Measurements from ENCODE around the gene RSPH10B2. TPM values are rescaled to one million over a fixed set of nuclear protein-coding genes. Genes with fewer than 3 reads are reported as not detected.
"Not testable (repeated sequence)": the region's sequence is repeated elsewhere in the genome, so short reads cannot be mapped to it uniquely, and the experiment has no call there.

The RSPH10B2 gene
- total RNA-seq, 1 donor from 2014 or later, result 0.28 TPM

DNA sequence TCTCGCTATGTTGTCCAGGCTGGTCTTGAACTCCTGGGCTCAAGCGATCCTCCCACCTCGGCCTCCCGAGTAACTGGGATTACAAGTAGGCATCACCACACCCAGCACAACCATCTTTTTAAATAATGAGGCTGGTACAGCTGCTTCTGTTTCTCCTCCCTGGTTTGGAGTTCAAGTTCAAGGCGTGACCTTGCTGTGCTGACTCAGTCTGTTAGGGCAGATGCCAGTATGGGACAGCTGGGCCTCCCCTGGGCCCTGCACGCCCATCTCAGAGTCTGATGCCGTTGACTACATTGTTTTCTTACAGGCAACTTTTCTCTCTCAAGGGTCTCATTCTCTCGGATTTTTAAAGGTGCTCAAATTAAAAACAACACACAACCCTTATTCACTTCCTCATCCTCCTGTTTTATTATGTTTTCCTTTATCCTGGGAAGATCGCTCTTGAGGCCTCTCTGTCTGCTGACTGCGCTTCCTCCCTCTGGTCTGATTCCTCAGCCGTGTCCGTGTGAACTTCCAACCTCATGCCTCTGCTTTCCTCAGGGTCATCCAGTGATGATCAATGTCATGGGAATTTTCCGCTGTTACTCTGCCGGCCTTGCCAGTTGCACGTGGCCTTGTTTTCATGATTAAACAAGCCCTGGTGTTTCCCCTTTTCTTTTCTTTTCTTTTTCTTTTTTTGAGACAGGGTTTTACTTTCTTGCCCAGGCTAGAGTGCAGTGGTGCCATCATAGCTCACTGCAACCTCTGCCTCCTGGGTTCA lies 38.4 kb downstream of the RSPH10B2 start:
- ATAC-seq, result peak; percentile 71

DNA sequence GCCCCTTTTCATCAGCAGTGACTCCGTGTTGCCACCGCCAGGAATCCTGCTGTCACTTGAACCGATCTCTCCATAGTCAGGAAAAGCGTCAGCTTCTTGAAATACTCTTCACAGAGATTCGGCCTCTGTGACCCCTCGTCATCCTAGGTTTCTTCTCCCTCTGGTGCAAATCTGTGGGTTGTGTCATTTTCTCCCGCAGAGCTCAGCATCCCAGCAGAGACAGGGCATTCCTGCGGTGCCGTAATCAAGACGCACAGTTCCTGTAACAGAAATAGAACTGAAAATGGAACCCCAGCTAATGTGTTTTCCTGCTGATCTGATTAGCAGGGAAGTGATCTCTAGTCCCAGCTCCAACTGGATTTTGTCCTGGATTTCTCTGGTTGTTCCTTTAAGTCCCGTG lies 40.4 kb downstream of the RSPH10B2 start:
- ATAC-seq, result not testable (repeated sequence)

DNA sequence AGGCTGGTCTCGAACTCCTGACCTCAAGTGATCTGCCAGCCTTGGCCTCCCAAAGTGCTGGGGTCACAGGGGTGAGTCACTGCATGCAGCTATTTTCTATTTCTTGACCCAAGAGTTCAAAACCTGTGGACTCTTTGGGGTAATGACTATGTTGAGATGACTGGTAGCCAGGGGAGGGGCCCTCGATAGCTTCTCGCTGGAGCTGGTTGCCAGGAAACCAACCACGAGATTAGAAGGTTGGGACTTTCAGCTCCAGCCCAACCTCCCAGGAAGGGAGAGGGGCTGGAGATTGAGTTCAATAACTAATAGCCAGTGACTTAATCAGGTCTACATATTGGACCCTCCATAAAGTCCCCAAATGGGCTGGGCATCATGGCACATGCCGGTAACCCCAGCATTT lies 43.3 kb downstream of the RSPH10B2 start:
- not testable (repeated sequence) for ATAC-seq

DNA sequence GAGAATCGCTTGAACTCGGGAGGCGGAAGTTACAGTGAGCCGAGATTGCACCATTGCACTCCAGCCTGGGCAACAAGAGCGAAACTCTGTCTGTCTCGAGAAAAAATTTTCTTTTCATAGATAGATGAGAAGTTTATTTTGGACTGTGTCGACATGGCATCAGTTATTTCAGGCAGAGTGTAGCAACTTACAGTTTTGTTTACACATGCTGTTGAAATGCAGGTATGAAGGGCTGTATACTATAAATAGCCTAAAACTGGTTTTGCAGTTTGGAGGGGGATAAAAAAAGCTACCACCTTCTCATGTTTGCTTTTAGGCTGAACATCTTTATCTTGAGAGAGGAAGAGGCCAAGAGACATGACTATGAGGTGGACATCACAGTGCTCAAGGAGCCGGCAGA lies 44.1 kb downstream of the RSPH10B2 start:
- ATAC-seq, result not testable (repeated sequence)

DNA sequence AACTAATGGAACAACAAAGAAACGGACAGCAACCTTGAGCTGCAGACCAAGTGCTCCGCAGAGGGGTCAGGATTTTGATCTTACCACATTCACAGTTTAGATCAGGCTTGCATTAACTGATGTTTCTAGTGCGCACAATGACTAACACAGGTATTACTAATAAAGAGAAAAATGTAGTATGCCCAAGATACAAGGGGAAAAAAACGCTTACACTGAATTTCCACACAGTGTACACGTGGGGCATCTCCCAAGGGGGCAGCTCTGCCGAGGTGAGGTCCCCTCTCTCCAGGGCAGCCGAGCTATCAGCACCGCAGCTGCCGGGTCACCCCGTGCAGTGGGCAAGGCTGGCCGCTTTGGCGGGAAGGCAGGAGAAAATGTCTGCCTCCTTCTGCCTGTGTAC lies 46.0 kb downstream of the RSPH10B2 start:
- ATAC-seq, result not testable (repeated sequence)

DNA sequence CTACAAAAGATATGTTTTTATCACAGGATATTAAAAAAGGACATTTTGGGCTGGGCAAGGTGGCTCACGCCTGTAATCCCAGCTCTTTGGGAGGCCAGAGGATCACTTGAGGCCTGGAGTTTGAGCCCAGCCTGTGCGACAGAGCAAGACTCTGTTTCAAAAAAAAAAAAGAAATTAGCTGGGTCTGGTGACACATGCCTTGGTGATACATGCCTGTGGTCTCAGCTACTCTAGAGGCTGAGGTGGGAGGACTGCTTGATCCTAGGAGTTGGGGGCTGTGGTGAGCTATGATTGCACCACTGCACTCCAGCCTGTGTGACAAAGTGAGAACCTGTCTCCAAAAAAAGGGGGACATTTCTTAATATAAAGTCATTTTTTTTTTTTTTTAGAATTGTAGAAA lies 46.4 kb downstream of the RSPH10B2 start:
- ATAC-seq, result not testable (repeated sequence)

DNA sequence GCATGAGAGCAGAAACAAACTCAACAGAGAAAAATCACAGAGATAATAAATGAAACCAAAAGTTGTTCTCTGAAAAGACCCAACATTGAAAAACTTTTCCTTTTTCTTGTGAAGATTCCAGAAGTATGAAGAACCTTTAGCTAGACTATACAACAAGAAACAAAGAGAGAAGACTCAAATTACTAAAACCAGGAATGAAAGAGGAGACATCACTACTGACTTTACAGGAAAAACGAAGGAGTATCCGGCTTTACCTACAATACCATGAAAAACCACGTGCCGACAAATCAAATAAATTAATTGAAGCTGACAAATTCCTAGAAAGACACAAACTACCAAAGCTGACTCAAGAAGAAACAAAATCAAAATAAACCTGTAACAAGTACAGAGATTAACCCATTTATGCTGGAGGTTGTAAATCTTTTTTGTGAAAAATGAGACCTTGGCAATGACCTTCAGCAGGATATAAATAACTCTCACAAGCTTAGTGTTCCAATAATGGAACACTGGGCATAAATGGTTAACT lies 53.6 kb downstream of the RSPH10B2 start:
- ATAC-seq, result not testable (repeated sequence)

DNA sequence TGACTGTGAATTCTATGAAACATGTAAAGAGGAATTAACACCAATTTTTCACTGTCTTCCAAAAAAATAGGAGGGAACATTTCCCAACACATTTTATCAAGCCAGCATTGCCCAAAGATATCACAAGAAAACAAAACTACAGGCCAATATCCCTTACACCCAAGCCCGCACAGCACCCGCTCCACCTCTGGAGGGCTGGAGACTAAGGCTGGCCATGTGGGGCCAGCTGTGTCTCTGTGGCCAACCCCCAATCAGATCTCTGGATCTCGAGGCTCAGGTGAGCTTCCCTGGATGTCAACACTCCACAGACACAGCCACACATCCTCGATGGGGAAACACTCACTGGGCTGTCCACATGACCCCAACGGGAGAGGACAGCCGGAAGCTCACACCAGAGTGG lies 54.1 kb downstream of the RSPH10B2 start:
- not testable (repeated sequence) for ATAC-seq

DNA sequence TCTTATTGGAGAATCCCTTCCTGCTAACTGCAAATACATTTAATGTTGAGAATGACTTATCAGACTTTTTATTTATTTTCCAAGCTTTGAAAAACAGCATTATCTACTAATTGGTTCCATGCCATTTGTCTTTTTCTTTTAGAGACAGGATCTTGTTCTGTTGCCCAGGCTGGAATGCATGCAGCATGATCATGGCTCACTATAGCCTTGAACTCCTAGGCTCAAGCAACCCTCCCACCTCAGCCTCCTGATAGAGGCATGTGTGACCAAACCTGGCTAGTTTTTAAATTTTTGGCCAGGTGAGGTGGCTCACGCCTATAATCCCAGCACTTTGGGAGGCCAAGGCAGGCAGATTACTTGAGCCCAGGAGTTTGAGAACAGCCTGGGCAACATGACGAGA lies 59.1 kb downstream of the RSPH10B2 start:
- ATAC-seq, result not testable (repeated sequence)

DNA sequence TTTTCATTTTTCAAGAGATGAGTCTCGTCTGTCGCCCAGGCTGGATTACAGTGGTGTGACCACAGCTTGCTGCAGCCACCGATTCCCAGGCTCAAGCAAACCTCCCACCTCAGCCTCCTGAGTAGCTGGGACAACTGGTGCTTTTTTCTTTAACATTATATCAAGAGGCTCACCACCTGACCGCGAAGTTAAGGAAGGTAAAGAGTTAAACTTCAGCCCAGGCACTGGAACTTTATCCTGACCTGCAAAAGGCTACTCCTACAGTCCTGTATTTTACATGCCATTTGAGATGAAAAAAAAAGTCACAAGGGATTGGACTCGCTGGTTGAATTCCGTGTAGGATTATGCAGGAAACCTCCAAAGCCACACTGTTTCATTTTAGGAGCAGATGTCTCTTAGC lies 61.6 kb downstream of the RSPH10B2 start:
- not testable (repeated sequence) for ATAC-seq

DNA sequence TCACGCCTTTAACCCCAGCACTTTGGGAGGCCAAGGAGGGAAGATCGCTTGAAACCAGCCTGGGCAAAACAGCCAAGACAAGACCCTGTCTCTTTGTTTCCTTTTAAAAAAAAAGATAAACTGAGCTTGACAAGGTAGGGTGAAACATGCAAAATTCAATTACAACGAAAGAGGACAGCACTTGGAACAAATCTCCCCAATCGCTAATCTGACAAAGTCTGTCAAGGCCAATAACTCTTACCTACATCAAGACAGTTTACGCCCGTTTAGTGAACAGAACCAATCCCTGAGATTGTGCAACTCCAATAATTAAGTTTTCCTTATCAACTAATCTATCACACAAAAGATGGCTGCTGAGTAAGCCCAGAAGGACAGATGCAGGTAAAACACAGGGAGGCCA lies 67.7 kb downstream of the RSPH10B2 start:
- ATAC-seq, result not testable (repeated sequence)

DNA sequence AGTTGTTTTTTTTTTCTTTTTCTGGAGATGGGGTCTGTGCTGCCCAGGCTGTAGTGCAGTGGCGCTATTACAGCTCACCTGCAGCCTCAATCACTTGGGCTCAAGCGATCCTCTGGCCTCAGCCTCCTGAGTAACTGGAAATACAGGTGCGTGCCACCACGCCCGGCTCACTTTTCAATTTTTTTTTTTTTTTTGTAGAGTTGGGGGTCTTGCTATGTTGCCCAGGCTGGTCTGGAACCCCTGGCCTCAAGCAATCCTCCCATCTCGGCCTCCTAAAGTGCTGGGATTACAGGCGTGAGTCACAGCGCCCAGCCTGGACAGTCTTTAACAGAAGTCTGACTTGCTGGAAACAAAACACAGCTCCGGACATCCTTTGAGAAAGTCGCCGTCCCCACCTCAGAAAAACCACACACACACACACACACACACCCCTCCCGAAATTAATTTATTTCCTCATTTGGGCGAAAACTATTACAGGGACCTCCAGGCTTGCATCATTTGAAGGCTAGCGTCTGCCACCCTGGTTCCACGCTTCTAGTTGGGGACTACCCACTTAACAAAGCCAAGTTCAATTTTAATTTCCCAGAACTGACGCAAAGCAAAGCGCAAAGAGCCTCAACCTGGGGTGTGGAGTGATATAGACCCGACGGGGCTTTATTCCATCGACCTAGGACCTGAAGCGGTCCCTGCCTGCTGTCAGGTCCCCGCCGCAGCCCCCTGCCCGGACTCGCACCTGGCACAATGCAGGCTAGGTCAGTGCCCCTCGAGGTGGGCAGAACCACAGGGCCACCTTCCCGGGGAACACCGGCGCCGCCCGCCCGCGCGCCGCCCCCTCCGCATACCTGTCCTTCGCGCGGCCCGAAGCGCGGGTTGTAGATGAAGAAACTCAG lies 71.6 kb downstream of the RSPH10B2 start:
- ATAC-seq, result peak; percentile 59

DNA sequence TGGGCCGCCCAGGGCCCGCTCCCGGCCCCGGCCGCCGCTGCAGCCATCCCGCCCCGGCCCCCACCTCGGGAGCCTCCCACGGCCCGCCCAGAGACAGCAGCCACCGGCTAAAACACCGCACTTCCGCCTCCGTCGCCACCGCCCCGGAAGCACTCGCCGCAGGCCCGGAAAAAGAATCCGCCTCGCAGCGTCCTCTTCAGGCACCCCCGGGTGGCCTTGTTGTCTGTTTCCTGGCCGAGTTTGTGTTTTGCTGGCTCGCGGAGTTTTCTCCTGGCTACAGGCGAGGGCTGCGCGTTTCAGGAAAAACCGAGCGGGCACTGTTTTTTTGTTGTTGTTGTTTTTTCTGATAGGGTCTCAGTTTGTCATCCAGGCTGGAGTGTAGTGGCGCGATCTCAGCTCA lies 72.2 kb downstream of the RSPH10B2 start, which contains the start of gene CCZ1B:
CCZ1B (minus strand) TSS at position 125 of the 400 bp plus-strand sequence; CDS start at position 47, 78 bp downstream.
- ATAC-seq, result peak; percentile 91

DNA sequence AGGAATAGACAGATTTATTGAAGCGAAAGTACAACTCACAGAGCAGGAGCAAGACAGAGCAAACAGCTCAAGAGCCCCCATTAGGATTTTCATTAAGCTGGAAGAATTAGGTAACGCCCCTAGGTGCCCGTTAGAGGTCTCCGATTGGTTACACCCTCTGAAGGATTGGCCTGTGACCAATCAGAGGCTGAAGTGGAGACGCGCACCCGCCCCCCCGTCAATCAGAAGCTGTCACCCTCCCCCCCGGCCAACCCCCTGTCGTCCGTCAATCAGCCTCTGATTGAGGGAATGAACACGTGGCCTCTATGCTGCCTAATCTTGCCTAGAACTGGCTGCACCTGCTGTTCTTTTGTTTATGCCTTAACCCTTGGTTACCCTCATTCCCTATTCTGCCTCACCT lies 73.3 kb downstream of the RSPH10B2 start:
- not testable (repeated sequence) for ATAC-seq

DNA sequence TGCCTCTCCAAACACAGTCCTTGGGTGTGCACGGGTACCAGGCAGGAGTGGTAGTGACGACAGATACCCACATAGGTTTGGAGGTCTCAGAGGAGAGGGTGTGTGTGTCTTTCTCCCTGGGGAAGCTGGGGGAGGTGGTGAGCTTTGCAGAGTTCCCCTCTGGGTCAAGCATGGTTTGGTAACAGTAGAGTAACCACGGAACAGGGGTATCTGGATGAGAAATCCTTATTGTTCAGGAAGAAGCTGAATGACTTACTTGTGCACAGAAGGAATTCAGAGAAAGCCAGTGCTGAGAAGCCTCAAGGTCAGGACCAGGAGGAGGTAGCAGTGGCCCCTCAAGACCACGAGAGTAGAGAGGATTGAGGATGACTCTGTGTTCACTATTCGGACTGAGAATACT lies 75.7 kb downstream of the RSPH10B2 start:
- ATAC-seq, result not testable (repeated sequence)

DNA sequence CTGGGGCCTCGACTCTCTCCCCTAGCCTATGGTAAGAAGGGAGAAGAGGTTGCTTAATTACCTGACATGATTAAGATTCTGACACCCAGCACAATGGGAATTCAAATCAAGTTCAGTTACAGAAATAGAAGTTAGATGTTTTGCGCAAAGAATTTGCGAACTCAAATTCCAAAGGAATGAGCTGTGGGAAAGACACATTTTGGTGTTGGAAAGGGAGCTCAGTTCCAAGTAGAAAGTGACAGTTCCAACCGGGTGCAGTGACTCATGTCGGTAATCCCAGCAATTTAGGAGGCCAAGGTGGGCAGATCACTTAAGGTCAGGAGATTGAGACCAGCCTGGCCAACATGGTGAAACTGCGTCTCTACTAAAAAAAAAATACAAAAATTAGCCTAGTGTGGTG lies 76.1 kb downstream of the RSPH10B2 start:
- ATAC-seq, result not testable (repeated sequence)

DNA sequence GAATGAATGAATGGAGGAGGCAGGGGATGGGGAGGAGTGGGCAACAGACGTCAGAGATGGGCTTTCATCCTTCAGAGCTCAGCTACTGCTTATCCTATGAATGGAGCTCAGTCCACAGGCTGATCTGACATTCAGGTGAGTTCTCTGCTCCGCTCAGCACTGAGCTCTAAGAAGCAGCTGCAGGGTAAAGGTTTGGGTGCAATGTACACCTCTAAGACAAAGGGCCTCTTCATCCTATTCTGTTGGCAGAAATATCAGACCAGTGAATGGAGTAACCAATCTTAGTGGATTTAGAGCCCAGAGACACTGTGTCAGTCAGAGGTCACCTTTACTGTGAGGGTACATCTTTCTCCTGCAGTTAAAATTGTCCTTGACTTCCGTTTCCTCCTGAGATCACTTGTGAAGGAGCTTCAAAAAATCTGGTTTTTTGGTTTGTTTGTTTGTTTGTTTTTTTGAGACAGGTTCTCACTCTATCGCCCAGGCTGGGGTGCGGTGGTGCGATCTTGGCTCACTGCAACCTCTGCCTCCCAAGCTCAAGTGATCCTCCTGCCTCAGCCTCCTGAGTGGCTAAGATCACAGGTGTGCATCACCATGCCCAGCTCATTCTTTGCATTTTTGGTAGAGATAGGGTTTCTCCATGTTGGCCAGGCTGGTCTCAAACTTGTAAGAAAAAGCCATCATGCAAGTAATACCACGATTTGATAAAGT lies 77.3 kb downstream of the RSPH10B2 start:
- ATAC-seq, result no peak

DNA sequence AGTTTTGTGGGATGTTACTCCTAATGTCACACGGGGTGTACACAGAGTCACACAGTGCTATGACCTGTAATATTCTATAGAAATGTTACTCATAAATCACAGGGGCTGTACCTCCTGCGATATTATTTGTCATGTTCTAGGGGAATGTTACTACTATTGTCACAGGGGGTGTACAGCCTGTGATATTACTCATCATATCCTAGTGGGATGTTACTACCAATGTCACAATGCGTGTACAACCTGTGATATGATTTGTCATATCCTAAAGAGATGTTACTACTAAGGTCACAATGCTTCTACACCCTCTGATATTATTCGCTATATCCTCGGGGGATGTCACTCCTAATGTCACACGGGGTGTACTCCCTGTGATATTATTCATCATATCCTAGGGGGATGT lies 79.7 kb downstream of the RSPH10B2 start:
- no peak for ATAC-seq

DNA sequence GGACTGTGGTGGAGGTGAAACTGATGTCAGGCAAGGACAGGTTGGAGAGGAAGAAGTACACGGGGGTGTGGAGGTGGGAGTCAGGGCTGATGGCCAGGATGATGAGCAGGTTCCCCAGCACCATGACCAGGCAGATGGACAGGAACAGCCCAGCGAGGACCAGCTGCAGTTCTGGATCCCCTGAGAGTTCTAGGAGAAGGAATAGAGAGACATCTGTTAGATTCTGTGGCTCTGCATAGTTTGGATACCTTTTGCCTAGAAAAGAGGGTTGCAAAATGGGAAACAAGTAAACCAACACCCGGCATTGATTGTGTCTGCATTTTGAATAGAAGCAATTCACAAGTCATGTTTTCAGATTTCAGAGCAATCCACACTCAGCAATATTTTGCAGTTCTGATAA lies 81.6 kb downstream of the RSPH10B2 start:
- ATAC-seq, result not testable (repeated sequence)

DNA sequence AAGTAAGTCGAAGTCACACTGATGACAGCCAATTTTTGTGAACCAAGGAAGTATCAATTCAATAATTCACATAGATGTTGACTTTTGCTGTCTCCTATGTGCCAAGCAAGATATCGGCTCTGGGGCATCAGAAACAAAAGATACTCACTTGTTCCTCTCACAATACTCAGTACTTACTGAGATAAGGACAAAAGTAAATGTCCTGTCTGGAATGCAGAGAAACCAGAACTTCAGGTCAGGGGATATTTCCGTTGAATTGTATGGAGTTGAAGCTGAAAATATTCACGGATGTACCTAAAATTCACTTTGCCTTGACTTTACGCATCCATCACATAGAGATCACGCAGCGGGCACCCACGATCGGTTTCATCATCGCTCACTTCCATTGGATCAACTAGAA lies 83.2 kb downstream of the RSPH10B2 start:
- not testable (repeated sequence) for ATAC-seq

DNA sequence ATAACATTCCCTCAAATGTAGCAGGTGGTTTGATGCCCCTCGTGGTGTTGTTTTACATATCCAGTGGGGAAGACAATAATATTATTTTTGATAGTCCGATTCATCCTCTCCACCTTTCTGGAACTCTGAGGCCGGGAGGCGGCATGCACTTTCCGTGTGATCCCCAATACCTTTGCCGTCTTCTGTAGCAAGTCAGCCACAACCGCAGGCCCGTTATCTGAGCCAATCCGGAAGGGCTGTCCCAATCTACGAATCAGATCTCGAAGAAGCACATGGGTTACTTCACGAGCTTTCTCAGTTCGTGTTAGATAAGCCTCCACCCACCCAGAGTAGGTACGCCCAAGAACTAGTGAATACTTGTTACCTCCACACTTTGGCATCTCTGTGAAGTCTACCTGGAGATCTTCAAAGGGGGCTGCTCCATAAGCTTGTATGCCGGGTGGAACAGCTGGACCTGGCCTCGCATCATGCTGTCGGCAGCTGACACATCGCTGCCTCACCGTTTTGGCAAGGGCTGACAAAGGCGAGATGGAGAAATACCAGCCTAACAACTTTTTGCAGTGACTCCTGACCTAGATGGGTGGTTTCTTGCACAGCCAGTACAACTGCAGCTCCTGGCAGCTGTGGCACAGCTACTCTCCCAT lies 88.5 kb downstream of the RSPH10B2 start:
- not testable (repeated sequence) for ATAC-seq

DNA sequence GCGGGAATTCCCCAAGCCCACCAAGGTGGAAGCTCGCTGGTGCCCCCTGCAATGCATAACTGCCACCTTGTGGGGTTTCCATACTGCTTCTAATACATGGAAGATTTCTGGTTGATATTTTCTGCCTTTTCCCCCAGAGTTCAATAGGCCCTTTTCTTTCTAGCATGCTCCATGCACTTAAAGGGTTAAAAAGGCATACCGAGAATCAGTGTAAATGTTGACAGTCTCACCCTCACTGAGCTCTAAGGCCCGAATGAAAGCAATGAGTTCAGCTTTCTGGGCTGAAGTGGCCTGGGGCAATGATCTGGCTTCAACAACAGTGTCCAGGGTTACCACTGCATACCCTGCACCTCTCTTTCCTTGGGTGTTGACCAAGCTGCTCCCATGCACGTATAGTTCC lies 89.2 kb downstream of the RSPH10B2 start:
- ATAC-seq, result not testable (repeated sequence)

Data from esophagus mucosa (tissue), 1 donor.